SK-N-SH (cell line): ENCODE results near the gene CHST12. TPM values are rescaled to one million over a fixed set of nuclear protein-coding genes. Genes with fewer than 3 reads are reported as not detected.

Experiments used
- CTCF ChIA-PET: fragments of 300-600, 350-600 bp; formaldehyde crosslinking; extraction: SDS; loops from one replicate; lab custom pipeline; 2021; lab: Yijun Ruan, JAX
- POLR2A ChIA-PET: fragments of 350-600 bp; sonication (Branson Sonifier 250); formaldehyde crosslinking; extraction: SDS; loops from one replicate; lab custom pipeline; 2020; ENCODE audit warnings: antibody characterized with exemption, inconsistent platforms; lab: Yijun Ruan, JAX
- DNase-seq: peaks from one replicate; pipeline ENCODE4 v3.0.0; 2012
- H2AFZ ChIP-seq: fragments of 200-600 bp; sonication (generic); 2 replicates; pipeline ENCODE4 v1.8.1; 2016; ENCODE audit warnings: antibody characterized with exemption, mild to moderate bottlenecking, low read depth
- H3F3A ChIP-seq: fragments of 200-600 bp; sonication (generic); replicated peaks from 2 replicates; pipeline ENCODE3; 2016; ENCODE audit warnings: antibody characterized with exemption, mild to moderate bottlenecking; ENCODE audit not compliant: insufficient read depth
- H3K27ac ChIP-seq, 2 experiments: fragments of 200-500 bp in 1 of 2; fragments of 200-600 bp in 1 of 2; sonication (Bioruptor generic) in 1 of 2; sonication (generic), shearing (Covaris generic) in 1 of 2; 2 replicates each; pipeline versions ENCODE4 v1.5.1 to v1.6.1; 2014 to 2016; ENCODE audit warnings: low read depth in 2 of 2, inconsistent platforms in 1 of 2, low read length in 1 of 2, mild to moderate bottlenecking in 1 of 2, mixed read lengths in 1 of 2
- H3K27me3 ChIP-seq: fragments of 200-600 bp; sonication (generic), shearing (Covaris generic); 2 replicates; pipeline ENCODE4 v1.6.1; 2016; ENCODE audit warnings: mixed run types; ENCODE audit not compliant: insufficient read depth
- H3K36me3 ChIP-seq, 2 experiments: fragments of 200-500 bp in 1 of 2; fragments of 200-600 bp in 1 of 2; sonication (Bioruptor generic) in 1 of 2; sonication (generic) in 1 of 2; replicated peaks in 1 of 2; 2 replicates each; pipeline versions ENCODE3 to v1.5.1; 2014 to 2016; ENCODE audit warnings: low read length in 1 of 2, mild to moderate bottlenecking in 1 of 2; ENCODE audit not compliant: insufficient read depth in 2 of 2, control insufficient read depth in 1 of 2
- H3K4me1 ChIP-seq, 2 experiments: fragments of 200-500 bp in 1 of 2; fragments of 200-600 bp in 1 of 2; sonication (Bioruptor generic) in 1 of 2; sonication (generic), shearing (Covaris generic) in 1 of 2; 2 replicates each; pipeline versions ENCODE4 v1.5.1 to v1.6.1; 2014 to 2016; ENCODE audit warnings: low read depth in 1 of 2, low read length in 1 of 2, mixed run types in 1 of 2; ENCODE audit not compliant: insufficient read depth in 2 of 2, control insufficient read depth in 1 of 2
- H3K4me2 ChIP-seq: fragments of 200-600 bp; sonication (generic), shearing (Covaris generic); 2 replicates; pipeline ENCODE4 v1.6.1; 2017; ENCODE audit warnings: mixed run types
- H3K4me3 ChIP-seq, 2 experiments: fragments of 200-500 bp in 1 of 2; fragments of 200-600 bp in 1 of 2; sonication (Bioruptor generic) in 1 of 2; sonication (generic), shearing (Covaris generic) in 1 of 2; 2 replicates each; pipeline versions ENCODE4 v1.5.1 to v1.8.1; 2014 to 2016; ENCODE audit warnings: low read depth in 2 of 2, inconsistent platforms in 1 of 2, low read length in 1 of 2, mild to moderate bottlenecking in 1 of 2, mixed read lengths in 1 of 2, moderate library complexity in 1 of 2
- H3K79me2 ChIP-seq: fragments of 200-600 bp; sonication (generic); 2 replicates; pipeline ENCODE4 v1.8.1; 2017; ENCODE audit warnings: mild to moderate bottlenecking; ENCODE audit not compliant: insufficient read depth
- H3K9ac ChIP-seq: fragments of 200-600 bp; sonication (generic); 2 replicates; pipeline ENCODE4 v1.6.1; 2017; ENCODE audit warnings: mixed run types
- H3K9me2 ChIP-seq: fragments of 200-600 bp; sonication (generic); 2 replicates; pipeline ENCODE4 v1.6.1; 2017; ENCODE audit warnings: mixed run types
- H3K9me3 ChIP-seq: fragments of 200-600 bp; sonication (generic); 2 replicates; pipeline ENCODE4 v1.6.1; 2017; ENCODE audit warnings: mixed run types, mild to moderate bottlenecking, moderate library complexity
- H4K20me1 ChIP-seq: fragments of 200-600 bp; sonication (generic); 2 replicates; pipeline ENCODE4 v1.6.1; 2017; ENCODE audit warnings: mild to moderate bottlenecking, mixed run types; ENCODE audit not compliant: insufficient read depth
- CHD2 ChIP-seq: fragments of 150-350 bp; IDR thresholded peaks from 2 replicates; pipeline ENCODE4 v1.6.1; 2018; ENCODE audit warnings: low read length; ENCODE audit not compliant: partially characterized antibody
- JUND ChIP-seq: IDR thresholded peaks from 2 replicates; pipeline ENCODE4 v1.4.0; 2012
- MAX ChIP-seq: IDR thresholded peaks from 2 replicates; pipeline ENCODE4 v1.4.0; 2012; ENCODE audit warnings: low read depth
- MEF2A ChIP-seq: IDR thresholded peaks from 2 replicates; pipeline ENCODE4 v1.4.0; 2012; ENCODE audit warnings: low read depth, borderline replicate concordance
- MXI1 ChIP-seq: IDR thresholded peaks from 2 replicates; pipeline ENCODE4 v1.6.1; 2012; ENCODE audit warnings: mild to moderate bottlenecking, low read depth, low read length, improper control_type of control experiment
- NFIC ChIP-seq: IDR thresholded peaks from 2 replicates; pipeline ENCODE4 v1.4.0; 2012; ENCODE audit warnings: borderline replicate concordance
- NRF1 ChIP-seq: IDR thresholded peaks from 2 replicates; pipeline ENCODE4 v1.6.1; 2012; ENCODE audit warnings: low read depth, mild to moderate bottlenecking, low read length
- PBX3 ChIP-seq: IDR thresholded peaks from 2 replicates; pipeline ENCODE4; 2012
- RFX5 ChIP-seq: IDR thresholded peaks from 2 replicates; pipeline ENCODE4 v1.6.1; 2012; ENCODE audit warnings: mild to moderate bottlenecking, improper control_type of control experiment, low read length
- RXRA ChIP-seq: IDR thresholded peaks from 2 replicates; pipeline ENCODE4 v1.4.0; 2012; ENCODE audit warnings: low read depth, mild to moderate bottlenecking, borderline replicate concordance
- SIN3A ChIP-seq: IDR thresholded peaks from 2 replicates; pipeline ENCODE4 v1.6.1; 2012; ENCODE audit warnings: low read depth, mild to moderate bottlenecking, low read length, moderate library complexity, borderline replicate concordance
- USF2 ChIP-seq: fragments of 150-350 bp; IDR thresholded peaks from 2 replicates; pipeline ENCODE4 v1.6.1; 2017; ENCODE audit warnings: antibody characterized with exemption, low read length, low read depth, borderline replicate concordance
- ZBTB33 ChIP-seq: IDR thresholded peaks from 2 replicates; pipeline ENCODE4 v1.4.0; 2012; ENCODE audit warnings: low read depth, borderline replicate concordance
- WGBS: methylation state at CpG from one replicate; pipeline ENCODE4 v1.1.6; 2017; ENCODE audit warnings: low lambda C conversion rate; 5-methylcytosine and 5-hydroxymethylcytosine counted together
- polyA plus RNA-seq, 3 experiments: library from polyadenylated mRNA; depleted of rRNA; stranded (reverse); fragments of >200 nt; gene quantifications; 2 replicates each; pipeline ENCODE4 v1.2.3, GENCODE V29; 2012

The CHST12 gene
- polyA plus RNA-seq, 1 of the 3 experiments (the other 2 are of a cell fraction): 32.7 TPM

- 91% methylated on average over 15 of the region's 15 CpGs for WGBS
- H3K79me2 ChIP-seq: peaks cover 42% of the 10 kb centered on the region
- no peaks in the 10 kb centered on the region for H3K9me3 ChIP-seq
- POLR2A ChIA-PET: no interaction called here
- no peak for TF ChIP-seq MXI1
- TF ChIP-seq RXRA: no peak
- no peak for TF ChIP-seq CHD2
- TF ChIP-seq ZBTB33: no peak
- no peak for TF ChIP-seq NFIC
- TF ChIP-seq SIN3A: no peak
- no peak for TF ChIP-seq PBX3
- no peak for TF ChIP-seq MEF2A
- TF ChIP-seq USF2: no peak
- TF ChIP-seq JUND: no peak
- no peak for TF ChIP-seq MAX
- TF ChIP-seq RFX5: no peak
- no peak for TF ChIP-seq NRF1
- TF ChIP-seq, all 33 proteins: peak for 0
- Histone ChIP-seq H3K9ac (no peak overlapping the region), H3K4me1 (peaks cover 0 to 5% of the 10 kb centered on the region in 2 experiments; a peak in 3 of 4 replicates), H3K4me2 (no peak overlapping the region), H3K27ac (no peak overlapping the region), H3K9me2 (no peaks in the 10 kb centered on the region), H3F3A (peaks cover 15% of the 10 kb centered on the region), H3K27me3 (no peaks in the 10 kb centered on the region), H2AFZ (no peak overlapping the region), H3K36me3 (no peaks in the 10 kb centered on the region), H3K4me3 (no peak overlapping the region), H4K20me1 (peaks cover 5% of the 10 kb centered on the region; the same call in 1 of the 2 replicates)
- no peak for DNase-seq
- CTCF ChIA-PET: interaction anchor here (0.7 to 1.9 kb wide), 7 partner anchors 13 to 270 kb away, joined by 3 to 8 read pairs (median 4); partner anchors contain the start of gene AMZ1
These were observed 14.6 kb downstream of the CHST12 start for GRCh38 chr7:2417981-2418481.
